Measurements from ENCODE around the gene UBTD2. TPM values are rescaled to one million over a fixed set of nuclear protein-coding genes. Genes with fewer than 3 reads are reported as not detected.

Gene UBTD2
- total RNA-seq, 2 donors from 2014 or later: 16.1 to 17.8 TPM

DNA sequence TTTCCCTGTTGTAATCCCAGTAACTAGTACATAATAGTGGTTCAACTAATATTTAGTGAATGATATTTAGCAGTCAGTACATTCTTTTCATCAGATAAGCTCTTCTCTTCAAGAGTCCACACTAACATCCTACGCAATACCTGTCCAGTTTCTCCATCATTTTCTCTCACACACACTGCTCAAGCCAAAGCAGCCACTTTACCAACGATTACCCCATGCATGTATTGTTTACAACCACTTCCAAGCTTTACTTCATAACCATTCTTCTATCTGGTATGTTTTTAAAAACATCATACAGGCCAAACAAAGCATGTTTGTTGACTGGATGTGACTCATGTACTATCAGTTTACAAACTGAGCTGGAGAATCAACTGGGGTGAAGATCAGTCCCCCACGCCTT, 7.3 kb downstream of the UBTD2 start:
- no peak overlapping the region for H3K27ac ChIP-seq
- DNase-seq (ENCODE audit: low spot score): no peak
- no peaks in the 10 kb centered on the region for H3K27me3 ChIP-seq (replicated peaks; ENCODE audit: insufficient read depth)
- peaks cover 0 to 6% of the 10 kb centered on the region in 2 donors for H3K4me1 ChIP-seq (ENCODE audit: control insufficient read depth in 1 of 2, low read depth in 2 of 2)
- no peaks in the 10 kb centered on the region for H3K36me3 ChIP-seq
- H3K4me3 ChIP-seq: no peak overlapping the region
- ATAC-seq (ENCODE audit: insufficient number of reproducible peaks, low FRiP score, low read depth): no peak
- TF ChIP-seq, protein P1, sequence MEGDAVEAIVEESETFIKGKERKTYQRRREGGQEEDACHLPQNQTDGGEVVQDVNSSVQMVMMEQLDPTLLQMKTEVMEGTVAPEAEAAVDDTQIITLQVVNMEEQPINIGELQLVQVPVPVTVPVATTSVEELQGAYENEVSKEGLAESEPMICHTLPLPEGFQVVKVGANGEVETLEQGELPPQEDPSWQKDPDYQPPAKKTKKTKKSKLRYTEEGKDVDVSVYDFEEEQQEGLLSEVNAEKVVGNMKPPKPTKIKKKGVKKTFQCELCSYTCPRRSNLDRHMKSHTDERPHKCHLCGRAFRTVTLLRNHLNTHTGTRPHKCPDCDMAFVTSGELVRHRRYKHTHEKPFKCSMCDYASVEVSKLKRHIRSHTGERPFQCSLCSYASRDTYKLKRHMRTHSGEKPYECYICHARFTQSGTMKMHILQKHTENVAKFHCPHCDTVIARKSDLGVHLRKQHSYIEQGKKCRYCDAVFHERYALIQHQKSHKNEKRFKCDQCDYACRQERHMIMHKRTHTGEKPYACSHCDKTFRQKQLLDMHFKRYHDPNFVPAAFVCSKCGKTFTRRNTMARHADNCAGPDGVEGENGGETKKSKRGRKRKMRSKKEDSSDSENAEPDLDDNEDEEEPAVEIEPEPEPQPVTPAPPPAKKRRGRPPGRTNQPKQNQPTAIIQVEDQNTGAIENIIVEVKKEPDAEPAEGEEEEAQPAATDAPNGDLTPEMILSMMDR (IDR thresholded peaks at IDR 0.05): no peak
- no peaks in the 10 kb centered on the region for H3K9me3 ChIP-seq

DNA sequence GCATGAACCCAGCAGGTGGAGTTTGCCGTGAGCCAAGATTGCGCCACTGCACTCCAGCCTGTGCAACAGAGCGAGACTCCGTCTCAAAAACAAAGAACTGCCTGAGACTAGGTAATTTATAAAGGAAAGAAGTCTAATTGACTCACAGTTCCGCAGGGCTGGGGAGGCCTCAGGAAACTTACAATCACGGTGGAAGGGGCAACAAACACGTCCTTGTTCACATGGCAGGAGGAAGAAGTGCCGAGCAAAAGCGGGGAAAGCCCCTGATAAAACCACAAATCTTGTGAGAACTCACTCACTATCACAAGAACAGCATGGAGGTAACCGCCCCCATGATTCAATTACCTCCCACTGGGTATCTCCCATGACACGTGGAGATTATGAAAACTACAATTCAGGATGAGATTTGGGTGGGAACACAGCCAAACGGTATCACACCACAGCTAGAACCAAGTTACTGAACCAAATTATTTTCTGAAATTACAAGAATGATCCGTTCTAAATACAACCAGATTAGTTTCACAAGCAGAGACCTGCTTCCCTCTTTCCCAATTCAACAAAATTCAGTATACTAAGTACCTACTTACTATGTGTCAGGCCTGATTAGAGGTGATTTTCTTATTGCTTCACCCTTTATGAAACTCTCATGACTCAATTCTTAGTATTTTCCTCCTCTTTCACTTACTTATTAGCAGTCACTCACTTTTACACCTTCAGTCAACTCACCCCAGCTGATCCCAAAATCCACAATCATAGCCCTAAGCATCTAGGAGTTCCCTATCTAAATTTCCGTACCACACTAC, 8.4 kb downstream of the UBTD2 start:
- TF ChIP-seq, protein P1 (IDR thresholded peaks at IDR 0.05): no peak
- H3K27ac ChIP-seq: no peak overlapping the region
- no peaks in the 10 kb centered on the region for H3K4me1 ChIP-seq (ENCODE audit: control insufficient read depth in 1 of 2, low read depth in 2 of 2)
- no peak overlapping the region for H3K4me3 ChIP-seq
- ATAC-seq (ENCODE audit: insufficient number of reproducible peaks, low FRiP score, low read depth) (no peak), DNase-seq (ENCODE audit: low spot score) (no peak)
- H3K36me3 ChIP-seq: no peaks in the 10 kb centered on the region
- H3K9me3 ChIP-seq: no peaks in the 10 kb centered on the region
- H3K27me3 ChIP-seq (replicated peaks; ENCODE audit: insufficient read depth): no peaks in the 10 kb centered on the region

DNA sequence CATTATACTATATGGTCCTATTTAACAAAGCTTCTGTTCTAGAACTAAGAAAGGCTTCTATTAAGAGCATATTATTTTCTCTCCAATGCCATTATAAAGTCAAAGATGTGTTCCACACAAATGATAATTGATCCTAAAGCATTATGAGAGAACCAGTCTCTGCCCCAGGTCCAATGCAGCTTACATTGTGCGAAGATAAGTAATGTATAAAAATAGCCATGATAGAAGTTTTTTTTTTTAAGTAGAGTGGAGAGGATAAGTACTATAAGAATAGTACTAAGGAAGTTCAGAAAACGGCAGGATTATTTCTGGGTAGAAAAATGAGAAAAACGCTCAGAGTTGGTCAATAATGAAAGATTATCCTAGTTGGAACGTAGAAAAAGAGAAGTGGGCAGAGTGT, 15.6 kb downstream of the UBTD2 start:
- Histone ChIP-seq H3K36me3 (no peaks in the 10 kb centered on the region), H3K4me1 (ENCODE audit: control insufficient read depth in 1 of 2, low read depth in 2 of 2) (peaks cover 2 to 8% of the 10 kb centered on the region in 2 donors), H3K4me3 (no peak overlapping the region), H3K27me3 (replicated peaks; ENCODE audit: insufficient read depth) (no peaks in the 10 kb centered on the region), H3K9me3 (no peaks in the 10 kb centered on the region), H3K27ac (no peak overlapping the region)
- DNase-seq (ENCODE audit: low spot score) (no peak), ATAC-seq (ENCODE audit: insufficient number of reproducible peaks, low FRiP score, low read depth) (no peak)
- TF ChIP-seq, protein P1 (IDR thresholded peaks at IDR 0.05): no peak

DNA sequence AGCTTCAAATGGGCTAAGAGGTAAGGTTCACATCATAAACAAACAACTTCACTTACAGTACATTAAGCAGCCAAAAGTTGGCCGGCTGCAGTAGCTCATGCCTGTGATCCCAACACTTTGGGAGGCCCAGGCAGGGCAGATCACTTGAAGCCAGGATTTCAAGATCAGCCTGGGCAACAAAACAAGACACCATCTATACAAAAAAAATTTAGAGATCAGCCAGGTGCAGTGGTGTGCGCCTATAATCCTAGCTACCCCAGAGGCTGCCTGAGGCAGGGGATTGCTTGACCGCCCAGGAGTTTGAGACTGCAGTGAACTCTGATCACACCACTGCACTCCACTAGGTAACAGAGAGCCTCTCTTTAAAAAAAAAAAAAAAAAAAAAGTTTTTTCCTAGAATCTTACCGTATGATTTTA, 16.9 kb downstream of the UBTD2 start:
- Histone ChIP-seq H3K27ac (no peak overlapping the region), H3K4me3 (no peak overlapping the region), H3K36me3 (no peaks in the 10 kb centered on the region), H3K9me3 (no peaks in the 10 kb centered on the region), H3K27me3 (replicated peaks; ENCODE audit: insufficient read depth) (no peaks in the 10 kb centered on the region), H3K4me1 (ENCODE audit: control insufficient read depth in 1 of 2, low read depth in 2 of 2) (peaks cover 2 to 8% of the 10 kb centered on the region in 2 donors)
- TF ChIP-seq, protein P1 (IDR thresholded peaks at IDR 0.05): no peak
- DNase-seq (ENCODE audit: low spot score): no peak
- ATAC-seq (ENCODE audit: insufficient number of reproducible peaks, low FRiP score, low read depth): no peak

DNA sequence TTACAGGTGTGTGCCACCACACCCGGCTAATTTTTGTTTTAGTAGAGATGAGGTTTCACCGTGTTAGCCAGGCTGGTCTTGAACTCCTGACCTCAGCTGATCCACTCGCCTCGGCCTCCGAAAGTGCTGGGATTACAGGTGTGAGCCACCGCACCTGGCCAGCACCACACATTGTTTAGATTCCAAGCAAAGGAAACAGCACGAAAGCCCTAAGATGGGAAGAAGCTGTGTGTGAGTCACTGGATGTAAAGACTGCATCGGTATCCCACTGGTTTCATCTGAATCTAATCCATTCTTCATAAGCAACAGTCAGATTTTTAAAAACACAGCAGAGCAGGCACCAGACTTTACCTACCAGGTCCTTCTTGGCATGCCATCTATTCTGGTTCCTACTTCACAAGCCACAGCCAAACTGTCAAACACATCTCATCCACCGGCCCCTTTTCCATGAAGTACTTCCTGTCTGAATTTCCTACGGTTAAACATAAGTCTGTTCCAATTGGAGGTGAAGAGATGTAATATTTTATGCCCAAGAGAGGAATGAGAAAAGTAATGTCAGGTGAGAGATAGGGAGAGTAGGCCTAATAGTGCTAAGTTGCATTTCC, 17.4 kb downstream of the UBTD2 start:
- Histone ChIP-seq H3K27me3 (replicated peaks; ENCODE audit: insufficient read depth) (no peaks in the 10 kb centered on the region), H3K36me3 (no peaks in the 10 kb centered on the region), H3K9me3 (no peaks in the 10 kb centered on the region), H3K4me3 (no peak overlapping the region), H3K27ac (no peak overlapping the region), H3K4me1 (ENCODE audit: control insufficient read depth in 1 of 2, low read depth in 2 of 2) (peaks cover 2 to 8% of the 10 kb centered on the region in 2 donors)
- TF ChIP-seq, protein P1 (IDR thresholded peaks at IDR 0.05): no peak
- DNase-seq (ENCODE audit: low spot score): no peak
- no peak for ATAC-seq (ENCODE audit: insufficient number of reproducible peaks, low FRiP score, low read depth)

Data from thoracic aorta (tissue), 2 donors.